NCI-H146 treated with DMSO at 0.1 percent for 48 hours (cell line): Measurements from ENCODE around the gene PDZRN4.
"Not testable (repeated sequence)": the region's sequence is repeated elsewhere in the genome, so short reads cannot be mapped to it uniquely, and the experiment has no call there.

Experiments
- DNase-seq: peaks from one replicate; lab custom pipeline; 2025; ENCODE audit not compliant: unreplicated experiment; lab: John Stamatoyannopoulos, UW

PDZRN4 gene

DNA sequence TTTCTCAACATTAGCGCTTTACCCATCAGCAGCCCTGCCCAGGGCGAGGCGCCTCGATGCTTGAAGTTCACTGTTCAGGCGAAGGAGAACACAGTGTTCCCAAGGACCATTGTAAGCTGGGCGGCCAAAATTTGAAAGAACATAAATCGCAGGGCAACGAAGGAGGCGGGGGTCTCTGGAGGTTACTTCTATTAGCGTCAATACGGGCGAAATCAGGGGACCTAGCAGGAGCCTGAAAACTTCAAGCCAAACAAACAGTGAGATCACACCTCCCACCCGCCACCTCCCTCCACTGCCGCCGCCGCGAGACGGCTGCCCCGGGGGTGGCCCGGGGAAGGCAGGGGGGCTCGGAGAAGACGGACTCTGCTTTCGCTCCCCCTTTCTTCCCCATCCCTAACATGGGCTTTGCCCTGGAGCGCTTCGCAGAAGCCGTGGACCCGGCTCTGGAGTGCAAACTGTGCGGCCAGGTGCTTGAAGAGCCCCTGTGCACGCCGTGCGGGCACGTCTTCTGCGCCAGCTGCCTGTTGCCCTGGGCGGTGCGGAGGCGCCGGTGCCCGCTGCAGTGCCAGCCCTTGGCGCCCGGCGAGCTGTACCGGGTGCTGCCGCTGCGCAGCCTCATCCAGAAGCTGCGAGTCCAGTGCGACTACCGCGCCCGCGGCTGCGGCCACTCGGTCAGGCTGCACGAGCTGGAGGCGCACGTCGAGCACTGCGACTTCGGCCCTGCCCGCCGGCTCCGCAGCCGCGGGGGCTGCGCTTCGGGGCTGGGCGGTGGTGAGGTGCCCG lies at the start of gene PDZRN4:
Gene PDZRN4, plus strand, starts transcription at position 263 of the 783 bp plus-strand sequence.
- no peak for DNase-seq

DNA sequence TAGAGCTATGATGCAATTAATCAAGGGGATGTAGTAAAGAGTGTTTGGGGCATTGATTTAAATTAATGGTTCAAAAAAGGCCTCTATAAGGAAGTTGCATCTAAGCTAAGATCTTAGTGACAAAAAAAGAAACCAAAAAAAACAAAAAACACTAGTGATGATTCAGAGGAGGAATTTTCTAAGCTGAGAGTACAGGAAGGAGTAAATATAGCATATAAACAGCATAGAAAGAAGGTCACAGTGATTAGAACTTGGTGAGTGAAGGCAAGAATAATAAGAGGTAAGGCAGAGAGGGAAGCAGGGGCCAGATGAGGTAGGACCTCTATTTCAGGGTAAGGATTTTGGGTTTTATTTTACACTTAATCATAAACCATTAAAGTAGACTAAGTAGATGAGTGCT lies 48.0 kb upstream of the PDZRN4 start:
- no peak for DNase-seq

DNA sequence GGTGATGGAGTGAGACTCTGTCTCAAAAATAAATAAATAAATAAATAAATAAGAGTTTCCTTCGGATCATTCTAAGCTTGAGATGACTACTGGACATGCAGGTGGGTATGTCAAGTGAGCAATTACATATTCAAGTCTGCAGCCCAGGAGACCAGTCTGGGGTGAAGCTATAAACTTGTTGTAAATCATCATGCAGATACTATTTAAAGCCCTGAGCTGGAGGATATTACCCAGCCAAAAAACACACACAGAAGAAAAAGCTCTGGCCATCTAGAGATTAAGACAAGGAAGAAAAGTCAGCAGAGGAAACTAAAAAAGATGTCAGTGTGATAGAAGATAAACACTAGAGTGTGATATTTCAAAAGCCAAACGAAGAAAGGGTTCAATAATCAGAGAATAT lies 47.0 kb upstream of the PDZRN4 start:
- DNase-seq, result no peak

DNA sequence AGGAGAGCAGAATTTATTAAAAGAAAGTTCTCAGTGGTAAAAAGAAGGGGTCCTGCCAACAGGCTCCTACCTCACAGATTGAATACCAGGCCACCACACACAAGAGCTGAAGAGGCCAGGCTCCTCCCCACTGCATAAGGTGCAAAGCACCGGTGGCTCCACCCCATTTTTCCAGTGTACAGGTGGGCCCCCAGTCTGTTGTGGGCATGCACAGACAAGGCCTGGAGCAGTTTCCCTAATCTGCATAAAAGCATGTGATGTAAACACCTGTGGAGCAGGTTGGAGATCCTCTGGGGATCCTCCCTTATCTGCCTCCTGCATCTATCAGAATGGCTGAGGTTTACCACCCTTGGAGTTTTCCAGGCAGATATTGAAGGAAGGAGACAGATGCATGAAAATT lies 45.7 kb upstream of the PDZRN4 start:
- no peak for DNase-seq

DNA sequence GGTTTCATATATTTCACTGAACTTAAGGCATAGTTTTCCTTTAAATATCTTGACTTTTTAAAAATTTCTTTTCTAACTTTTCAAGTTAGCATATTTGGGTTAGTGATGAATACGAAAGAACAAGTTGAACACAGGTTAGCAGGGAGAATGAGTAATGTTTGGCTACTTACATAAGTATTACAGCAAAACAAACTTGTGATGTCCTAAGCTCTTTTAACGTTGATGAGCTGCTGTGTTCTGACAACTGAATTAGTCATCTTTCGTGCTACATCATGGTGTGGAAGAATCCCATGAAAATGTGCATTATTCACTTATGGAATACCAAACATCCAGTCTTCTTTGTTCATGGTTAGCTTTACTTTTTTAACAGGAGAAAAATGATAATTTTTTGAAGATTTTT lies 36.3 kb upstream of the PDZRN4 start:
- DNase-seq, result no peak

DNA sequence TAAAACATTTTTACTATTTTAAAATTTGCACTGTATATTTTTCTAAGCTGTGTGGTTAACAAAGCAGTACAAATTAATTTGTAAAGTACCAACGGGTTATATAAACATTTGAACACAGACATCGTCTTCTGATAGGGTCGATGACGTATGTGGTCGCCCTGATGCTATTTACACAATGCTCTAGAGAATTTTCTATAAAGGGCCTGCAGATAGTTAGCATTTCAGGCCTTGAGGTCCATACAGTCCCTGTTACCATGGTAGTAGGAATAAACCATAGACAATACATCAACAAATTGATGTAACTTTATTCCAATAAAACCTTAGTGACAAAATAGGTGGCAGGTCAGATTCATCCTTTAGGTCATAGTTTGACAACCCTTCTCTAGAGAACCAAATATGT lies 25.7 kb upstream of the PDZRN4 start:
- DNase-seq, result no peak

DNA sequence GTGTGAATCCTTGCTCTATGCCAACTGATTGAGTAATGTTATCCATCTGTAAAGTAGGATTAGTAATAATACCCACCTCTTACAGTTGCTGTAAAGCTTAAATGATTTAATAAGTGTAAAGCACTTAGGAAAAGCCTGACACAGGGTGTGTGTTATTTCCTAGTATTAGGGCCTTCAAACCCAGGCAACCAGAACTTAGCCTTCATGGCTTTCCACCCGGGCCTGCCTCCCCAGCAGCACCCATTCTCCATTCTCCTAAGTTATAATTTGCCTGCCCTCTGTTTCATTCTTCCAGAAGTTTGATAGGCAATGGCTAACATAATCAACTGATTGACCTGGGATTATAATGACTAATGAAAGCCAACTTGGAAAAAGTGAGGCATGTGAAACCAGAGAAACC lies 20.4 kb upstream of the PDZRN4 start:
- DNase-seq, result no peak

DNA sequence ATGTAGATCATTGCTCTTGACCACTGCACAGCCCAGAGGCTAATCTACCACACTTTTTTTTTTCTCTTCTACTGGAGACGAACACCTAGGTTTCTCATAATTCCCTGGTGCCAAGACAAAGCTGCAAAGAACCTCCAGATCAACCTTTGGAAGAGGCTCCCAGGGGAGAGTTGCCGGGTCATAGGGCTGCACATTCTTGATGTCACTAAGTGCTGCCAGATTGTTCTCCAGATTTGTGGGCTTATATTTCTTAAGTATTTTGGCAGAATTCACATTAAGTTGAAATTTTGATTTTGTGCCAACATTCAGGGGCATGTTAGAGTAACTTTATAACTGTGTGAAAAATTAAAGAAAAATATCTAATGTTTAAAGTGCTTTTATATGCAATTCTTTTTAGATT lies 13.5 kb upstream of the PDZRN4 start:
- no peak for DNase-seq

DNA sequence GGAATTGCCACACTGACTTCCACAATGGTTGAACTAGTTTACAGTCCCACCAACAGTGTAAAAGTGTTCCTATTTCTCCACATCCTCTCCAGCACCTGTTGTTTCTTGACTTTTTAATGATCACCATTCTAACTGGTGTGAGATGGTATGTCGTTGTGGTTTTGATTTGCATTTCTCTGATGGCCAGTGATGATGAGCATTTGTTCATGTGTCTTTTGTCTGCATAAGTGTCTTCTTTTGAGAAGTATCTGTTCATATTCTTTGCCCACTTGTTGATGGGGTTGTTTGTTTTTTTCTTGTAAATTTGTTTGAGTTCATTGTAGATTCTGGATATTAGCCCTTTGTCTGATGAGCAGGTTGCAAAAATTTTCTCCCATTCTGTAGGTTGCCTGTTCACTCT lies 8.6 kb upstream of the PDZRN4 start:
- DNase-seq, result not testable (repeated sequence)

DNA sequence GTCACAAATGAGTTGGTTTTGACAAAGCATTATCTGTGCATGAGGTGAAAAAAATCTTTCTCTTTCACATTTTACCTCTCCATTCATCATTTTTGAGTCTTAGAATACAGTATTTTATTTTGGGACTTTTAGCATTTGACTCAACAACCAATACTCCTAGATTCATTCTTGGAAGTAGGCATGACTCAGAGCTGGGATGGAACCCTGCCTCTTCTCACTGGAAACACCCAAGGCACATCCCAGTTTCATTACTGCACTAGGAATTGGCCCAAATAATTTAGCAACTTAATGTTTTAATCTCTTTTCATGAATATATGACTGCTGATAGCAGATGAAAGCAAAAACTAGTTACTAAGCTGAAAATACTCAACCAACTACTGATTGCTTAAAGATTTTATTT lies 3.3 kb upstream of the PDZRN4 start:
- DNase-seq, result no peak

DNA sequence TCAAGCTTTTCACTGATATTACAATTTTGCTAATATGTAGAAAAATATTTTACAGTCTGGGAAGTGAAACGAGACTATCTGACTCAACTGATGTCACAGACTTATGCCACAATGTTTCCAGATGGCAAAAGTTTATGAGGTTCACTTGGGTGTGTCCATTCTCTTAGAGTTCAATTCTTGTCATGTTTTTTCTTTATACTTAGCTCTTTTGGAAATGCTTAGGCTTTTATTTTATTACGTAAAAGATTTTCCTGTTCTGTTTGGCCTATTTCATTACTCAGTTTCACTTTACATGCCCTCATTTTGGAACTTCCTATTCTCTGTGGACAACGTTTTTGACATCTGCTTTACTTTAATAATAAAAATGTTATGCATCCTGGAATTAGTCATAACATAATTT lies 2.1 kb upstream of the PDZRN4 start:
- no peak for DNase-seq

DNA sequence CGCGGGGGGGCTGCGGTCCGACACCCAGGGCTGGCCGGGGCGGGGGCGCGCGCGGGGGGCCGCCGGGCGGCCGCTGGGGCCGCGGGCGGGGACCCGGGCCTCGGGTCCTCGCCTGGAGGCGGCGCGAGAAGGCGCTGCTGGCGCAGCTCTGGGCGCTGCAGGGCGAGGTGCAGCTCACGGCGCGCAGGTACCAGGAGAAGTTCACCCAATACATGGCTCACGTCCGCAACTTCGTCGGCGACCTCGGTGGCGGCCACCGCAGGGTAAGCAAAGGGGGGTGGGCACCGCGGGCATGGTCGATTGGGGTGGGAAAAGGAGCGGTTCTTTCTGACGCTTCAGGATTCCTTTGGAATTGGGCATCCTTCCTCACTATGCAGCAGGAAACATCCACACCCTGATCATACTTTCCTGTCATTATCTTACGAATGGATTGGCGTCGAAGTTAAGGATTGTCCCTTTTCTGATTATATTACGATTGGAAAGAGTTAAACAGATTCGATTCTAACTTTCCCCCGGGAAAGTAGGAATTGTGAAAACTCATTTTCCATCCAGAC lies 798 bp downstream of the PDZRN4 start:
- DNase-seq, result no peak

DNA sequence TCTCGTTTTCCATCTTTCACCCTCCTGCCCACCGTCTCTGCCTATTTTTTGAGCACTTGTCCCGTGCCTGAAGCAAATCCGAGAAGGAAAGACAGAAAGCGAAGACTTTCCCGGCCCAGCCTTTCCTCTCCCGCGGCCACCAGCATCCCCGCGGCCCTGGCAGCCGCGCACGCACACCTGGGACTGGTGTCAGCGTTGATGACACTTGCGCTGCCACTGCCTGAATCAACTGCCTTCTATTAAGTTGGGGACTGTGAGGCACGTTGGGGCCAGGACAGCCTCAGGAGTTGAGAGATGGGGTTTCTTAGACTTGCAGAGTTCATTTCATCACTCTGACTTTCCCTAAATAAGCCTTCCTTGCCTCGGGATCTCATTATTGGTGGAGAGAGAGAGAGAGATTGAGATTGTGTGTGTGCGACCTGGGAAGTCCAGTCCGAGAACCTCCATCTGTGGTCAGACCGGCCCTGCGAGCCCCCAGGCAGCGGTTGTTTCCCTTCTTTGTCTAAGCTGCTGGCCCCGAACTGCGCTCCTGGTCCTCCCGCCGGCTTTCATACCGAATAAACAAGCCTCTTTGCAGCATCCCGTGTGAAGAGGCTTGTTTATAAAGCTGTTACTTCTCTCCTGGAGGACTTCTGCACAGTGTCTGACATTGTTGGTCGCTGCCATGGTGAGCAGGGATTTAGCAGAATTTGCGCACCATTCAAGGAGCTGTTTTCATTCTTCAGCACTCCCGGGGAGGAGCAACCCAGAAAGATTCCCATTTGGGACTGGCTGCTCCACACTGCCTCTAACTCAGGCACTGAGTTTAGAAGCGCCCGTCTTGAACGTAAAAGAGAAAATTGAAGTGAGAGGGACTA lies 1.5 kb downstream of the PDZRN4 start:
- no peak for DNase-seq

DNA sequence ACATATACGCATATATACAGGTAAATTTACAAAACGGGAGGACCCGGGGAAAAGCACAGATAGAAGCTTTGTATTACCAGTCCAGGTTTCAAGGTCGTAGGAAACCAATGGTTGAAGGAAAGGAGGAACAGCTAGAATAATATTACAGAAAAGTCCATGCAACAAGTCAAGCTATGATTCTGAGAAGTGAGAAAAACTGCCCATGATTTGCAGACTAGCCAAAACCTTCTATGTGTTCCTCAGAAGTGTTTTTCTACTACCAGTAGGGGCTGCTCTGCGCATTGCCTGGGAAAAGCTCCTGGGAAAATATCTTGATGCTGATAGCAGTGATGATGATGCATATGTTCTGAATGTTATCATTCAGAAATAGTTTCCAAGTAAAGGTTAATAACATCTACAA lies 2.2 kb downstream of the PDZRN4 start:
- DNase-seq, result peak; percentile 6

DNA sequence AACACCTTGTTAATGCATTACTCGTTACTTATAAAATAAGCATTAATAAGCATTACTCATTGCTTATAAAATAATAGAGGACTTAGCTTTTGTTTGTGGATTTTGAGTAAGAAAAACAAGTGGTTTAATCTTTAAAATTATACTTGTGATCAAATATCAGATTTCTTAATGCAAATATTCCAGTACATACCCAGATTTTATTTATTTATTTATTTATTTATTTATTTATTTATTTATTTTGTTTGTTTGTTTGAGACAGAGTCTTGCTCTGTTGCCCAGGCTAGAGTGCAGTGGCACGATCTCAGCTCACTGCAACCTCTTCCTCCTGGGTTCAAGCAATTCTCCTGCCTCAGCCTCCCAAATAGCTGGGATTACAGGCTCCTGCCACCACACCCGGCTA lies 3.4 kb downstream of the PDZRN4 start:
- DNase-seq, result not testable (repeated sequence)

DNA sequence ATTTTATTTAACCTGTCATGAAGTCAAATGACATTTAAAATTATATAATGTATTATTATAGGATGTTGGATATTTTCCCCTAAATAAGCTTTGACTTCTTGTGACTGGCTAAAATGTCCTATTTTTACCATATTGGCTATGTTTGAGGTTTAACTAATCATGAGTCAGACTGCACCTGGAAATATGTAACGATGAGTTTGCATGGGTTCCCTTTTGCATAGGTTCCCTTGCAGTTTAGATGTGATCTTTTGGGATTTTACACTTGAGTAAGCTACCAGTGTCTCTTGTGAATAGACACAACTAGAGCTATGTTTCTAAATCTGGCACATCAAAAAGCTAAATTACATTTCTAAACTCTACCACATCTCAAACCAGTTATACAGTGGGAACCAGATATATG lies 5.2 kb downstream of the PDZRN4 start:
- DNase-seq, result no peak

DNA sequence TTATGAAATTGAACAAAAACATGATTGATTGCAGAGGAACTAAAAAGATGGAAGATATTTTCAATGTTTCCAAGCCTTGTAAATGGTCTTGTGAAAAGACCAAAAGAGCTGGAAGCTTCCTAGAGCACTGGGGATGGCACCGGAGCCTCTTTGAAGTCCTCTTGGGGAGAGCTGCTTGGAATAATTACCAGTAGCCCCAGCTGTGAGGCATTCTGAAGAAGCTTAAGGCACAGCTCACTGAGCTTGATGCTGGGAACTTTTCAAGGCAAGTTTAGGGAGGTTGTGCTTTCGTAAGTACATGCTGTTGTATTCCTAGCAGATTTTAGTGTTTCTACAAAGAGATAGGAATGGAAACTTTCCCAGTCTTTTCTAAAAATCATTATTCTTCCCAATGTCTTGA lies 13.9 kb downstream of the PDZRN4 start:
- DNase-seq, result no peak

DNA sequence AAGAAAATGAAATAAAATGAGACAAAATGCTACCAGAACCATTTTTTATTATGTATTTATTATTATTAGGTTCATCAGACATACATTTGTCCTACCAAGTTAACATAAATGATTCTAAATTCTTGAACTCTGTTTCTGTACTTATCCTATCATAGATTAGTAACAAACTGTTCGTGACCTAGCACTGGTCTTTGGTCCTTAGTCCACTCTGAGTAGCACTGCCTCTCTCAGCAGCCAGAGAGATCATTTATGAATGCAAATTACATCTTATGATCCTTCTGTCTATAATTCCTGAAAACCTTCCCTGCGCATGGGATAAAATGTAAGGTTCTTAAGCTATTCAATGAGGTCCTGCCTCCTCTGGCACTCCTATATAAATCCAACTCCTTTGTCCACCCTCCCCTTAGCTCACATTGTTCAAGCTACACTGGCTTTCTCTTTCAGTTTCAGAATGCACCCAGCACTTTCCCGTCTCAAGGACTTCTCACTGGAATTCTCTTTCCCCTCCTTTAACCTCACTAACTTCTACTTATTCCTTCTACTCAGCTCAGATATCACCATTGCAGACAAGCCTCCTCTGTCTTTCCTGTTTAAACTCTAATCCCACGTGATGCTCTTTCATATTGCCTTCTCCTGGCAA lies 17.1 kb downstream of the PDZRN4 start:
- DNase-seq, result no peak

DNA sequence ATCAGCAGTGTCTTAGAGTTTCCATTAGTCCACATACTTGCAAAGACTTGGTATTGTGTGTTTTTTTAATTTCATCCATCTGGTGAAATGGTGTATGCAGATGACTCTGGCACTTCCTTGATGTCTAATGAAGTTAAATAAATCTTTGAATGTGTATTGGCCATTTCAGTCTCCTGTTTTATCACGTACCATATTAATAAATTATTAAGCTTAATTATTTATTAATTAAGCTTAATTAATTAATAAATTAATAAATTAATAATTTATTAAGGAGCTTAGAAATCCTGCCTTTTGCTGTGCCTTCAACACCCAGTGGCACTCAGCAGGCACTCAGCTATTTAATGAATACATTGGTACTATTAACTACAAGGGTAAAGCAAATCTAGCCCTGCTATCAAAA lies 18.2 kb downstream of the PDZRN4 start:
- no peak for DNase-seq

DNA sequence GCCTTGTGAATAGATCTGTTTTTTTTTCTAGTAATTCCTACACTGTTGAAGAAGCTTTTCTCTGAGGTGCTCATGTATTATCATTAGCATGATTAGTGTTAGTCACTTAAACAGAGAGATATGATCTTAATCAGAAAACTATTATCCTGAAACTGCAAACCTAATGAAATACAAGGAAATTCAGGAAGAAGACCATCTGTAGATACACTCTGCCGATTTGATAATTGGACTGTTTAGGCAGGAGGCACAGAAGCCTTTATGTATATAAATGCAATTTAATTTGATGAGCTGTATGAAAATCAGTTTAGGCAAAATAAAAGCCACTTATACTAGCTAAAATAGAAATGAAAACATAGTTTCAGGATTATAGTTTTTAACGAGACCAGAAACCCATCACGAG lies 23.3 kb downstream of the PDZRN4 start:
- DNase-seq, result no peak

DNA sequence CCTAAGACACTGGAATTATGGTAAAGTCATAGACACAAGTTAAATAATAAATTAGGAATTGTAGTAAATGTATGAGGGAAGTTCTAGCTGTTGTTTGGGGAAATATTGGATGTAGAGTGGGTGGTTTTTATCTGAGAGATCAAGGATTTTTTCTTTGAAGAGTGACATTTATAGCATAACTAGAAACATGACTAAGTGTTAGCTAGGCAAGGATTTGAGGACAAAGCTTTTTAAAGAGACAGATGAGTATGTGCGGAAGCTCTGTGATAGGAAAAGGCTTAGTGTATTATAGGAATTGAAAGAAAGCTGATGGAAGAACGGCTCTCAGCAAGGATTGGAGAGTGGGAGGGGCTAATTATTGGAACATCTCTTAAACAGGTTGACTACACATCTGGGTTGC lies 24.5 kb downstream of the PDZRN4 start:
- no peak for DNase-seq

DNA sequence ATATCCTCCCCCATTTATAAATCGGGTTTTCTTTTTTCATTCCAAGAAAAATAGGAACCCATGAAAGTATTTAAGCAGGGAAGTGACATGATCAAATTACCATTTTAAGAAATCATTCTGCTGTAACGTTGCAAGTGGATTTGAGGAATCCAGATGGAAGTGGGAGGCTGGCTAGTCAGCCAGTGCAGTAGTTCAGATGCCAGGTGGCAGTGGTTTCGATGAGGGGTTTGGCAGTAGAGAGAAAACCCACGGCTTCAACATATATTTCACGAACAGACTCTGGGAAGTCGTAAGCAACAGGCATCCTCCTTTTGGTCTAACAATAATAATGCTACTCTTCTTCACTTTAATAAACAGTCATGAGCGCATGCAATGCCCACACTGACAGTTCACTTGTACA lies 25.0 kb downstream of the PDZRN4 start:
- DNase-seq, result no peak
